IMR-90 (cell line): ENCODE data around the gene RFX2. TPM values are rescaled to one million over a fixed set of nuclear protein-coding genes. Genes with fewer than 3 reads are reported as not detected.

Source experiments
- ATAC-seq: fragments of 200-7000 bp; cut with Tn5 transposase; 2 replicates; pipeline ENCODE4 v1.9.1; 2020; ENCODE audit warnings: low read depth, mild to moderate bottlenecking, moderate library complexity
- BruUV-seq: library from RNA; stranded (reverse); fragments of 400-500 nt; replicated peaks from 2 replicates; lab custom pipeline; 2021; lab: Mats Ljungman, UMichigan
- CTCF ChIA-PET: fragments of 300-600 bp; formaldehyde crosslinking; extraction: SDS; loops from one replicate; lab custom pipeline; 2021; ENCODE audit warnings: antibody characterized with exemption; lab: Yijun Ruan, JAX
- POLR2A ChIA-PET: fragments of 300-600 bp; sonication (Branson Sonifier 250); formaldehyde crosslinking; loops from one replicate; lab custom pipeline; 2022; ENCODE audit warnings: antibody characterized with exemption; ENCODE audit not compliant: unreplicated experiment; lab: Charles Lee
- DNase-seq: peaks from one replicate; pipeline ENCODE4 v3.0.0; 2013
- H2AFZ ChIP-seq: replicated peaks from 2 replicates; pipeline ENCODE3; 2013; ENCODE audit warnings: low read length, mild to moderate bottlenecking; ENCODE audit not compliant: poor library complexity
- H2AK5ac ChIP-seq: 2 replicates; pipeline ENCODE4 v1.6.1; 2013; ENCODE audit warnings: low read depth, low read length, inconsistent platforms
- H2AK9ac ChIP-seq: replicated peaks from 2 replicates; pipeline ENCODE3; 2013; ENCODE audit warnings: mild to moderate bottlenecking, low read depth, low read length, moderate library complexity; ENCODE audit not compliant: poor library complexity
- H2BK120ac ChIP-seq: 2 replicates; pipeline ENCODE4 v1.6.1; 2013; ENCODE audit warnings: low read depth, low read length, inconsistent platforms
- H2BK15ac ChIP-seq: 3 replicates; pipeline ENCODE4 v1.6.1; 2013; ENCODE audit warnings: low read depth, low read length, inconsistent platforms
- H2BK20ac ChIP-seq: 2 replicates; pipeline ENCODE4 v1.6.1; 2013; ENCODE audit warnings: low read depth, mild to moderate bottlenecking, inconsistent platforms, low read length, moderate library complexity
- H2BK5ac ChIP-seq: 2 replicates; pipeline ENCODE4 v1.6.1; 2013; ENCODE audit warnings: mild to moderate bottlenecking, low read depth, low read length, inconsistent platforms; ENCODE audit not compliant: poor library complexity, severe bottlenecking
- H3K14ac ChIP-seq: replicated peaks from 2 replicates; pipeline ENCODE4 v1.6.1; 2013; ENCODE audit warnings: low read depth, low read length, inconsistent platforms
- H3K18ac ChIP-seq: 2 replicates; pipeline ENCODE4 v1.6.1; 2013; ENCODE audit warnings: low read depth, low read length, control low read depth
- H3K23ac ChIP-seq: 2 replicates; pipeline ENCODE4 v1.6.1; 2013; ENCODE audit warnings: low read depth, low read length, inconsistent platforms
- H3K27ac ChIP-seq: 2 replicates; pipeline ENCODE4 v1.5.1; 2013; ENCODE audit warnings: mild to moderate bottlenecking, control low read depth, low read length; ENCODE audit not compliant: insufficient read depth
- H3K27me3 ChIP-seq: 2 replicates; pipeline ENCODE4 v1.6.1; 2013; ENCODE audit warnings: low read length; ENCODE audit not compliant: control insufficient read depth, insufficient read depth
- H3K36me3 ChIP-seq: 2 replicates; pipeline ENCODE4 v1.6.1; 2013; ENCODE audit warnings: low read length, mixed read lengths; ENCODE audit not compliant: control insufficient read depth, insufficient read depth
- H3K4ac ChIP-seq: 2 replicates; pipeline ENCODE4 v1.6.1; 2013; ENCODE audit warnings: low read depth, low read length, inconsistent platforms
- H3K4me1 ChIP-seq: 2 replicates; pipeline ENCODE4 v1.6.1; 2013; ENCODE audit warnings: low read length, mixed read lengths; ENCODE audit not compliant: control insufficient read depth, insufficient read depth
- H3K4me2 ChIP-seq: 2 replicates; pipeline ENCODE4 v1.6.1; 2013; ENCODE audit warnings: low read depth, mild to moderate bottlenecking, control low read depth, low read length, moderate library complexity
- H3K4me3 ChIP-seq: 2 replicates; pipeline ENCODE4 v1.5.1; 2013; ENCODE audit warnings: low read depth, mild to moderate bottlenecking, control low read depth, low read length, moderate library complexity; ENCODE audit not compliant: insufficient read depth
- H3K56ac ChIP-seq: 2 replicates; pipeline ENCODE4 v1.6.1; 2013; ENCODE audit warnings: low read length, inconsistent platforms; ENCODE audit not compliant: insufficient read depth; ENCODE audit errors: extremely low read depth
- H3K79me1 ChIP-seq, 2 experiments: 2 replicates each; pipeline ENCODE4 v1.6.1; 2013; ENCODE audit warnings: low read length in 2 of 2, inconsistent platforms in 1 of 2, low read depth in 1 of 2
- H3K9ac ChIP-seq: 2 replicates; pipeline ENCODE4 v1.6.1; 2013; ENCODE audit warnings: low read depth, low read length, control low read depth
- H3K9me1 ChIP-seq: 2 replicates; pipeline ENCODE4 v1.6.1; 2013; ENCODE audit warnings: low read length, inconsistent platforms; ENCODE audit not compliant: insufficient read depth
- H3K9me3 ChIP-seq: 2 replicates; pipeline ENCODE4 v1.6.1; 2013; ENCODE audit warnings: low read length; ENCODE audit not compliant: control insufficient read depth, insufficient read depth
- H4K20me1 ChIP-seq: 2 replicates; pipeline ENCODE4 v1.6.1; 2013; ENCODE audit warnings: low read length, inconsistent platforms; ENCODE audit not compliant: insufficient read depth
- H4K5ac ChIP-seq: 2 replicates; pipeline ENCODE4 v1.6.1; 2013; ENCODE audit warnings: mild to moderate bottlenecking, low read depth, low read length, control low read depth
- H4K8ac ChIP-seq, 2 experiments: 2 replicates each; pipeline ENCODE4 v1.6.1; 2013; ENCODE audit warnings: low read depth in 2 of 2, low read length in 2 of 2, control low read depth in 1 of 2, inconsistent platforms in 1 of 2
- H4K91ac ChIP-seq: 2 replicates; pipeline ENCODE4 v1.6.1; 2013; ENCODE audit warnings: low read depth, low read length, inconsistent platforms; ENCODE audit not compliant: insufficient read depth
- NFE2L2 ChIP-seq: fragments of 150-350 bp; IDR thresholded peaks from 2 replicates; pipeline ENCODE4 v1.6.1; 2016; ENCODE audit warnings: low read depth, mild to moderate bottlenecking, low read length
- POLR2A ChIP-seq: IDR thresholded peaks from 2 replicates; pipeline ENCODE4 v1.6.1; 2012; ENCODE audit warnings: mild to moderate bottlenecking, low read depth, low read length
- RAD21 ChIP-seq: IDR thresholded peaks from 2 replicates; pipeline ENCODE4 v1.6.1; 2012; ENCODE audit warnings: low read length, improper control_type of control experiment
- RCOR1 ChIP-seq: IDR thresholded peaks from 2 replicates; pipeline ENCODE4 v1.6.1; 2012; ENCODE audit warnings: mild to moderate bottlenecking, low read length, improper control_type of control experiment; ENCODE audit not compliant: insufficient replicate concordance
- SMC3 ChIP-seq: fragments of 150-350 bp; IDR thresholded peaks from 2 replicates; pipeline ENCODE4 v1.6.1; 2016; ENCODE audit warnings: low read depth, mild to moderate bottlenecking, antibody characterized with exemption, low read length, moderate library complexity
- WGBS, 2 experiments: methylation state at CpG; one replicate each; pipeline versions ENCODE4 v1.1.5 to v1.1.7; 2013; ENCODE audit warnings: missing lambda C conversion rate in 2 of 2; ENCODE audit not compliant: insufficient read length in 1 of 2; ENCODE audit errors: extremely low coverage in 2 of 2; 5-methylcytosine and 5-hydroxymethylcytosine counted together
- dilution Hi-C: fragments of 300-500 bp; cut with HindIII; formaldehyde crosslinking; loops from one replicate; pipeline ENCODE4 v1.14.3; 2018; ENCODE audit warnings: low sequenced_read_pairs; ENCODE audit not compliant: unreplicated experiment
- in situ Hi-C: fragments of 300-500 bp; cut with MboI; formaldehyde crosslinking; loops from 3 replicates; pipeline ENCODE4 v1.14.3; 2019; ENCODE audit warnings: low sequenced_read_pairs, inconsistent platforms, mixed read lengths
- intact Hi-C: fragments of 100-400 bp; cut with micrococcal nuclease; formaldehyde crosslinking; loops from 2 replicates; pipeline ENCODE4 v1.10.0; 2022
- polyA plus RNA-seq, 3 experiments: library from polyadenylated mRNA; depleted of rRNA; stranded (reverse); fragments of >200 nt; gene quantifications; 2 replicates each; pipeline ENCODE4 v1.2.3, GENCODE V29; 2012; ENCODE audit warnings: low replicate concordance in 1 of 3
- total RNA-seq: library from RNA; depleted of rRNA; stranded (reverse); fragments of >200 nt; gene quantifications from 2 replicates; pipeline ENCODE4 v1.2.3, GENCODE V29; 2012
- TF ChIP-seq, protein P1 (sequence below): conservative IDR thresholded peaks from 2 replicates; pipeline ENCODE4 v1.5.1; 2012; ENCODE audit warnings: mild to moderate bottlenecking, low read depth, low read length, improper control_type of control experiment
- TF ChIP-seq, protein P2 (sequence below): fragments of 150-350 bp; IDR thresholded peaks from 2 replicates; pipeline ENCODE4 v1.6.1; 2017; ENCODE audit warnings: mild to moderate bottlenecking, antibody characterized with exemption, low read length, low read depth

Gene RFX2
- total and polyA plus RNA-seq, 2 of the 4 experiments (the other 2 are of a cell fraction): 2.2 to 4.9 TPM

DNA sequence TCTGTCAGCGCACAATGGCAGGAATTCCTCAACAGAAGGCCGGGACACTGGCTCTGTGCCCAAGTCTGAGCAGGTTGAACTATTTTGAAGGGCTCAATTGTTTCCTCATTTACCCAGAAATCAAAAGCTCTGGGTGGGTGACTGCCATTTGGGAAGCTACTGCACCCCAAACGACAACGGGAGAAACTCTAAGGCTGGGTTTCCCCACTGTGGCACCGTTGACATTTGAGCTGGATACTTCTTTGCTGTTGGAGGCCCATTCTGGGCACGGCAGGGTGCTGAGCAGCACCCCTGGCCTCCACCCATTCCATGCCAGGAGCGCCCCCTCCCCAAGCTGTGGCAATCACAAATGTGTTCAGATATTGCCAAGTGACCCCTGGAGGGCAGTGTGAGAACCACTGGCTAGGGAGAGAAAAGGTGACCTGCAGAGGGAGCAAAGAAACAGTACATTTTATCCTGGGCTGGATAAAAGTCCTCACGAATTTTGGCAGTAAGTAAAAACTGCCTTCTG, 62.5 kb downstream of the RFX2 start:
- H3K79me1 ChIP-seq: no peaks in the 10 kb centered on the region
- no peaks in the 10 kb centered on the region for H3K4me1 ChIP-seq
- no peak overlapping the region for H3K4me2 ChIP-seq
- dilution Hi-C loops: no loop called here
- no peaks in the 10 kb centered on the region for H4K20me1 ChIP-seq
- ChIA-PET CTCF (interaction anchor here (0.7 to 2.8 kb wide), 10 partner anchors 9 to 256 kb away, joined by 3 to 34 read pairs (median 4); no protein-coding TSS in a partner anchor), POLR2A (interaction anchor here (0.6 kb wide), 1 partner anchor 57 kb away, joined by 8 read pairs; no protein-coding TSS in a partner anchor)
- in situ Hi-C loops: loop anchor here (10.0 kb wide), 1 partner anchor 257 kb away; no protein-coding TSS in a partner anchor
- no peak overlapping the region for H2BK20ac ChIP-seq
- H3K4ac ChIP-seq: no peak overlapping the region
- H4K91ac ChIP-seq: no peak overlapping the region
- H3K23ac ChIP-seq: no peak overlapping the region
- TF ChIP-seq RCOR1 (no peak), RAD21 (peak; percentile 66), POLR2A (no peak), NFE2L2 (no peak), SMC3 (peak; percentile 71)
- TF ChIP-seq, protein P1, sequence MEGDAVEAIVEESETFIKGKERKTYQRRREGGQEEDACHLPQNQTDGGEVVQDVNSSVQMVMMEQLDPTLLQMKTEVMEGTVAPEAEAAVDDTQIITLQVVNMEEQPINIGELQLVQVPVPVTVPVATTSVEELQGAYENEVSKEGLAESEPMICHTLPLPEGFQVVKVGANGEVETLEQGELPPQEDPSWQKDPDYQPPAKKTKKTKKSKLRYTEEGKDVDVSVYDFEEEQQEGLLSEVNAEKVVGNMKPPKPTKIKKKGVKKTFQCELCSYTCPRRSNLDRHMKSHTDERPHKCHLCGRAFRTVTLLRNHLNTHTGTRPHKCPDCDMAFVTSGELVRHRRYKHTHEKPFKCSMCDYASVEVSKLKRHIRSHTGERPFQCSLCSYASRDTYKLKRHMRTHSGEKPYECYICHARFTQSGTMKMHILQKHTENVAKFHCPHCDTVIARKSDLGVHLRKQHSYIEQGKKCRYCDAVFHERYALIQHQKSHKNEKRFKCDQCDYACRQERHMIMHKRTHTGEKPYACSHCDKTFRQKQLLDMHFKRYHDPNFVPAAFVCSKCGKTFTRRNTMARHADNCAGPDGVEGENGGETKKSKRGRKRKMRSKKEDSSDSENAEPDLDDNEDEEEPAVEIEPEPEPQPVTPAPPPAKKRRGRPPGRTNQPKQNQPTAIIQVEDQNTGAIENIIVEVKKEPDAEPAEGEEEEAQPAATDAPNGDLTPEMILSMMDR: peak; percentile 89
- TF ChIP-seq, protein P2, sequence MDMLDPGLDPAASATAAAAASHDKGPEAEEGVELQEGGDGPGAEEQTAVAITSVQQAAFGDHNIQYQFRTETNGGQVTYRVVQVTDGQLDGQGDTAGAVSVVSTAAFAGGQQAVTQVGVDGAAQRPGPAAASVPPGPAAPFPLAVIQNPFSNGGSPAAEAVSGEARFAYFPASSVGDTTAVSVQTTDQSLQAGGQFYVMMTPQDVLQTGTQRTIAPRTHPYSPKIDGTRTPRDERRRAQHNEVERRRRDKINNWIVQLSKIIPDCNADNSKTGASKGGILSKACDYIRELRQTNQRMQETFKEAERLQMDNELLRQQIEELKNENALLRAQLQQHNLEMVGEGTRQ: no peak
- H2BK120ac ChIP-seq: no peak overlapping the region
- no peak overlapping the region for H3K27ac ChIP-seq
- no peak overlapping the region for H3K4me3 ChIP-seq
- H3K9me3 ChIP-seq: no peaks in the 10 kb centered on the region
- no peak overlapping the region for H2BK15ac ChIP-seq
- no TSS peak for BruUV-seq
- WGBS, 2 experiments: 87% methylated on average over 3 of the region's 8 CpGs; no CpG with 5 or more reads in 1 of the 2 experiments
- H4K5ac ChIP-seq: no peak overlapping the region
- intact Hi-C loops: loop anchor here (1.0 to 10.0 kb wide), 7 partner anchors 60 to 815 kb away; no protein-coding TSS in a partner anchor
- H3K9me1 ChIP-seq: no peaks in the 10 kb centered on the region
- DNase-seq: peak; percentile 52
- H2AFZ ChIP-seq: no peak overlapping the region
- peak; percentile 69 for ATAC-seq
- no peaks in the 10 kb centered on the region for H3K27me3 ChIP-seq
- H2AK9ac ChIP-seq: no peak overlapping the region
- no peak overlapping the region for H3K9ac ChIP-seq
- H3K14ac ChIP-seq: no peak overlapping the region
- H3K18ac ChIP-seq: no peak overlapping the region
- H2BK5ac ChIP-seq: no peak overlapping the region
- no peak overlapping the region for H2AK5ac ChIP-seq
- no peak overlapping the region for H3K56ac ChIP-seq
- H3K36me3 ChIP-seq: no peaks in the 10 kb centered on the region
- H4K8ac ChIP-seq: no peak overlapping the region
